HFF-Myc (cell line): ENCODE data around the gene RGS11.

ENCODE experiments used
- DNase-seq: peaks from one replicate; pipeline ENCODE4 v3.0.0-alpha.2; 2011; ENCODE audit warnings: low read depth; ENCODE audit errors: extremely low read depth
- H3K4me3 ChIP-seq: replicated peaks from 2 replicates; pipeline ENCODE4 v1.5.1; 2011; ENCODE audit warnings: low read depth, mild to moderate bottlenecking, control low read depth, low read length
- CTCF ChIP-seq: IDR thresholded peaks from 2 replicates; pipeline ENCODE4 v1.5.1; 2012; ENCODE audit warnings: mild to moderate bottlenecking, low read depth, low read length, control low read depth; ENCODE audit errors: missing control alignments

Gene RGS11

GRCh38 chr16:307691-308312 is 32.1 kb upstream of the RGS11 start:
- H3K4me3 ChIP-seq = no peak overlapping the region
- DNase-seq = no peak

GRCh38 chr16:306911-307370 is 31.2 kb upstream of the RGS11 start:
- DNase-seq = no peak
- H3K4me3 ChIP-seq = no peak overlapping the region
- TF ChIP-seq CTCF = no peak

More at GRCh38 chr16:307691-308312, 32.1 kb upstream of the RGS11 start:
- TF ChIP-seq CTCF = no peak

- no peak for DNase-seq
- no peak overlapping the region for H3K4me3 ChIP-seq
- no peak for TF ChIP-seq CTCF
Observed at GRCh38 chr16:305916-306626, 30.3 kb upstream of the RGS11 start.

- no peak for DNase-seq
- TF ChIP-seq CTCF = no peak
- H3K4me3 ChIP-seq = no peak overlapping the region
Observed at GRCh38 chr16:303760-304505, 28.2 kb upstream of the RGS11 start.

GRCh38 chr16:301950-302349 is 26.2 kb upstream of the RGS11 start:
- no peak overlapping the region for H3K4me3 ChIP-seq
- DNase-seq = no peak
- no peak for TF ChIP-seq CTCF

GRCh38 chr16:301235-301634 is 25.5 kb upstream of the RGS11 start:
- DNase-seq = no peak
- no peak for TF ChIP-seq CTCF
- H3K4me3 ChIP-seq = no peak overlapping the region
